Measurements from ENCODE around the gene CHAF1A.

Gene CHAF1A

DNA sequence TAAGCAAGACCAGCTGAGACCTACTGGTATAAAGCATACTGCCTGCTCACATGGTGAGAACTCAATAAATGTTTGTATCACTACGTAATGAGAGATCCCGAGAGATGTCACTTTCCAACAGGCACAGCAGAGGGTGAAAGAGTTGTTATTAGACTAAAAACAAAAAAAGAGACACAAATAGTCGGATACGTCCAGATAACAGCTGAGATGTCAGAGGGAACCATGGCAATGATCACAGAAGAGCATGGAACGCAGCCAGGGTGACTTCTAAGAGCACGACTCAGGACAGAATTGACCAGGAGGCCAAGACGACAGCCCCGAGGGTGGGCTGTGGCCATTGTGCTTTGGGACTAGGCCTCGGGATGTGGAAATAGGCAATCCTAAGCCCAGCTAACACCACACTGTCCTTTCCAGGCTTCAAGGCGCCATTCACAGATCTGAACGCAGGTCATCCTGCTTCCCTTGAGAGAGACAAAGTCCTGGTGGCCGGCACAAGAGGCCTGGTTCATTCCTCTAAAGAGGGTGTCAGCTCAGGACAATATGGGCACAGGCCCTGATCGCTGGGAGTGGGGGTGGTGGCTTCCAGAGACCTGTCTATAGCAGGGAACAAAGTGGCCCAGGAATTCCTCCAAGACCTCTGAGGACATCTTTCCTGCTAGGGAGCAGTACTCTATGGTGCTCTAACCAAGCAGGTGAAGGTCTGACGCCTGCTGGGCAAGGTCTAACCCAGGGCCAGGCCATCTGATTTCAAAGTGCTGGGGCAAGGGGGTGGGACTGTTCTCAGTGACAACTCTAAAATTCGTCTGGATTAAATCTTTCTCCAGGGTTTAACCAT, 5.3 kb upstream of the CHAF1A start:
- ChIA-PET CTCF (interaction anchor here (0.8 to 3.3 kb wide), 3 partner anchors 10 to 45 kb away, joined by 3 to 9 read pairs (median 3); no protein-coding TSS in a partner anchor), POLR2A (no interaction called here)

DNA sequence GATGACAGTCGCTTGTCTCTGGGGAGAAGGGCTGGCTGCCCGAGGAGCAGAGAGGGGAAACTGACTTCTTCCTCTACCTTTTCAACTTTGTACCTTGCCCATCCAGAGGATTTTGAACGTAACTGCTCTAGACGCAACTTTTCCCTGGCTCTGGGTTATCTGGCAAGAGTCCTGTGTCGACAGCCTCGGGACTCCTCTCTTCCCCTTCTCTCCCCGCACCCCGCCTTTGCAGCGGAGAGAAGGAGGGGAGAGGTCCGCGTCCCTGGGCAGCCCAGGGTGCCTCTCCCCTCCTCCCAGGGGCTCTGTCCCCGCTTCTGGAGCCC, 2.7 kb upstream of the CHAF1A start:
- TF ChIP-seq, protein P1, sequence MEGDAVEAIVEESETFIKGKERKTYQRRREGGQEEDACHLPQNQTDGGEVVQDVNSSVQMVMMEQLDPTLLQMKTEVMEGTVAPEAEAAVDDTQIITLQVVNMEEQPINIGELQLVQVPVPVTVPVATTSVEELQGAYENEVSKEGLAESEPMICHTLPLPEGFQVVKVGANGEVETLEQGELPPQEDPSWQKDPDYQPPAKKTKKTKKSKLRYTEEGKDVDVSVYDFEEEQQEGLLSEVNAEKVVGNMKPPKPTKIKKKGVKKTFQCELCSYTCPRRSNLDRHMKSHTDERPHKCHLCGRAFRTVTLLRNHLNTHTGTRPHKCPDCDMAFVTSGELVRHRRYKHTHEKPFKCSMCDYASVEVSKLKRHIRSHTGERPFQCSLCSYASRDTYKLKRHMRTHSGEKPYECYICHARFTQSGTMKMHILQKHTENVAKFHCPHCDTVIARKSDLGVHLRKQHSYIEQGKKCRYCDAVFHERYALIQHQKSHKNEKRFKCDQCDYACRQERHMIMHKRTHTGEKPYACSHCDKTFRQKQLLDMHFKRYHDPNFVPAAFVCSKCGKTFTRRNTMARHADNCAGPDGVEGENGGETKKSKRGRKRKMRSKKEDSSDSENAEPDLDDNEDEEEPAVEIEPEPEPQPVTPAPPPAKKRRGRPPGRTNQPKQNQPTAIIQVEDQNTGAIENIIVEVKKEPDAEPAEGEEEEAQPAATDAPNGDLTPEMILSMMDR (IDR thresholded peaks at IDR 0.05; ENCODE audit: insufficient read depth, low read length, missing control alignments), result no peak
- DNase-seq (ENCODE audit: low read depth, low spot score), result no peak
- peak overlapping the region; percentile 86 for H3K4me3 ChIP-seq (ENCODE audit: low read depth, low read length)
- ChIA-PET POLR2A (interaction anchor here (1.0 kb wide), 2 partner anchors 8 to 414 kb away, joined by 3 to 4 read pairs; partner anchors contain the start of gene EEF2), CTCF (interaction anchor here (0.6 to 3.3 kb wide), 21 partner anchors 12 to 151 kb away, joined by 3 to 123 read pairs (median 6); partner anchors contain the start of gene MPND)

More for the DNA sequence above, 5.3 kb upstream of the CHAF1A start:
- DNase-seq (ENCODE audit: low read depth, low spot score), result no peak
- H3K4me3 ChIP-seq (ENCODE audit: low read depth, low read length), result no peak overlapping the region
- TF ChIP-seq, protein P1 (IDR thresholded peaks at IDR 0.05; ENCODE audit: insufficient read depth, low read length, missing control alignments), result no peak

DNA sequence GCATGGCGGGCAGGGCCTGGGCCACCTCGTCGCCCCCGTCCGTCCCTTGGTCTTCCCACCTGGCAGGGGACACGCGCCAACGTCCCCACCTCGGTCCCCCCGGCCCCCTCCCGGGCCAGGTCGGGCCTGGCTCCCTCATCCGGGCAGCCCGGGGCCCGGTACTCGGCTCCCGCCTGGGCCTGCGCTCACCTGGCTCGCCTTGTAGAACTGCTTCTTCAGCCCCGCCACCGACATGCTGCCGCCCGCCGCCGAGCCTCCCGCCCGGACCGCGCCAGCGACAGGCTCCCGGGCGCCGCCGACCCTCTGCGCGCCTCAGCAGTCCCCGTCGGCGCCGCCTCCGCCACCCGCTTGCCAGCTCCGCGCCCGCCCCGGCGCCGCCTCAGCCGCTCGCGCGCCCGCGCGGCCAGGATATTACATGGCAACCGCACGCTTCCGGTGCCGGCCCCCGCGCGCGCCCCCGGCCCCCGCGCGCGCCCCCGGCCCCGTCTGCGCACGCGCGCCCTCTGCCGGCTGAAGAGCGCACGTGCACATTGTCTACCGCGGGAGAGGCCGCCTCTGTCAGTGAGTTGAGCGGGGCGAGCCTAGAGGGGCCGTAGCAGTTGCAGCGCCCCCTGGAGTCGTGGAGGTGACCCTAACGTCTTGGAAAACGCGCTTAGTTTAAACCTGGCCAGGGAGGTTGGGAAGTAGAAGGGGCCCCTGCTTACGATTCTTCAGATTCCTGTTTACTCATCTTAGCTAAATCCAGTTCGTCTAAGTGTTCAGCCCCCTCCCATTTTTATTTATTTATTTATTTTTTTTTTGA, 2.1 kb upstream of the CHAF1A start, which contains the start of gene SH3GL1:
SH3GL1 (minus strand) TSS at position 413 of the 802 bp plus-strand sequence; CDS start at position 234, 179 bp downstream.
- ChIA-PET CTCF (interaction anchor here (0.6 to 3.3 kb wide), 34 partner anchors 12 to 180 kb away, joined by 3 to 123 read pairs (median 5); partner anchors contain the start of gene MPND), POLR2A (interaction anchor here (1.0 kb wide), 2 partner anchors 9 to 415 kb away, joined by 3 to 4 read pairs; partner anchors contain the start of gene EEF2)
- H3K4me3 ChIP-seq (ENCODE audit: low read depth, low read length), result peak within 1 kb of the TSS; percentile 86
- TF ChIP-seq, protein P1 (IDR thresholded peaks at IDR 0.05; ENCODE audit: insufficient read depth, low read length, missing control alignments), result peak; percentile 98
- no peak for DNase-seq (ENCODE audit: low read depth, low spot score)

DNA sequence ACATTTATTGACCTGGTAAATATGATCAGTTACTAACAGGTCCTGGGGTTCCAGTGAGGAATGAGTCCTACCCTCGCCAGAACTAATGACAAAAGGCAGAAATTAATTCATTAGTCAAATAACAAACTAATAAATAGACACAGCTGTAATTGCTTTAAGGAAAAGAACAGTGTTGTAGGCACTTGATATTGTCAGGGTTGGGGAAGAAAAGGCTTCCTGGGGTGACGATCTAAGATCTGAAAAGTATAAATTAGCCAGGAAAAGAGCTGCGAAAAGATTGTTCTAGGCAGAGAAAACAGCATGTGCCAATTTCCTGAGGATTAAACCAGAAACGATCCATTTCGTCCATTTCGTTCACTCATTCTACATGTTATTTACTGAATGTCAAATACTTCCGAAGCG, 670 bp upstream of the CHAF1A start:
- no peak for DNase-seq (ENCODE audit: low read depth, low spot score)
- POLR2A ChIA-PET, result interaction anchor here (0.6 to 1.5 kb wide), 5 partner anchors 8 to 54 kb away, joined by 3 to 5 read pairs (median 4); no protein-coding TSS in a partner anchor
- TF ChIP-seq, protein P1 (IDR thresholded peaks at IDR 0.05; ENCODE audit: insufficient read depth, low read length, missing control alignments), result no peak
- peak overlapping the region; percentile 49 for H3K4me3 ChIP-seq (ENCODE audit: low read depth, low read length)
- CTCF ChIA-PET, result interaction anchor here (0.6 to 3.3 kb wide), 23 partner anchors 8 to 159 kb away, joined by 3 to 123 read pairs (median 5); partner anchors contain the start of gene MPND

DNA sequence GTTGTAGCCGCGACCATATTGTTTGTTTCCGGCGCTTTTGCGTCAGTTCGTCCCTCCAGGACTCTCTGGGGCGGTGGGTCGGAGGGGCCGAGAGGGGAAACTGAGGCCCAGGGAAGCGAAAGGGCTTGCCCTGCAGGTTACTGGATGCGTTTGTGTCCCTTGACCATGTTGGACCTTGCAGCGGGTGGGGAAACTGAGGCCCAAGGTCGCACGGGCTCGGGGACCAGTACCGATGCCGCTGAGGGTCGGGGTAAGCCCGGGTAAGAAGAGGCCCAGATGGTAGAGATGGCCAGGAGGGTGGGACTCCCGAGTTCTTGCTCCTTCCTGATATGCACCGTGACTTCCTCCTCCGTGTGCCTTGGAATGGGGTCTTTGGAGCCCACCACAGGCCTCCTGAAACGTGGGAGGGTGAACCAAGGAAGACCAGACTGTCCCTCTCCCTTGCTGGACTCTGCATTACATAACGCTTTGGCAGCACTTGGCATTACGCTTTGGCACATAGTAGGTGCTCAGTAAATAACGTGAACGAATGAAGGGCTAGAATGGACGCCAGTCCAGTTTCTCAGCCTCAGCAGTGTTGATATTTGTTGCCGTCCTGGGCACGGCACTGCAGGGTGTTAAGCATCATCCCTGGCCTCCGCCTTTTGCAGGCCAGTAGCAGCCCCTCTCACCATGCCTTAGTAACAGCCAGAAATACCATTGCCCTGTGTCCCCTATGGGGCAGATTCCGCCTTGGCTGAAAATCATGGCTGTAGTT, 743 bp downstream of the CHAF1A start:
- TF ChIP-seq, protein P1 (IDR thresholded peaks at IDR 0.05; ENCODE audit: insufficient read depth, low read length, missing control alignments), result no peak
- ChIA-PET CTCF (interaction anchor here (0.9 to 3.3 kb wide), 6 partner anchors 10 to 122 kb away, joined by 3 to 123 read pairs (median 8); no protein-coding TSS in a partner anchor), POLR2A (no interaction called here)
- DNase-seq (ENCODE audit: low read depth, low spot score), result no peak
- H3K4me3 ChIP-seq (ENCODE audit: low read depth, low read length), result peak overlapping the region; percentile 81
